CD14-positive monocyte (primary cell): ENCODE results near the gene EGFR. TPM values are rescaled to one million over a fixed set of nuclear protein-coding genes. Genes with fewer than 3 reads are reported as not detected.

Experiments used
- DNase-seq, 3 donors: peaks; one replicate each; pipeline ENCODE4 v3.0.0-alpha.2; 2011 to 2022
- H2AFZ ChIP-seq: 2 replicates; pipeline ENCODE4 v1.6.0; 2012; ENCODE audit warnings: mild to moderate bottlenecking, low read depth, low read length, inconsistent platforms; ENCODE audit not compliant: insufficient read depth, poor library complexity, severe bottlenecking
- H3K27ac ChIP-seq, 2 donors: 1 replicate in 1 of 2; 2 replicates in 1 of 2; pipeline ENCODE4 v1.5.1; 2012 to 2013; ENCODE audit warnings: low read length in 2 of 2, control low read depth in 1 of 2, inconsistent platforms in 1 of 2, low read depth in 1 of 2, mild to moderate bottlenecking in 1 of 2
- H3K27me3 ChIP-seq, 2 donors: one replicate each; pipeline versions ENCODE4 v1.6.0 to v1.6.1; 2011 to 2013; ENCODE audit warnings: low read length in 2 of 2; ENCODE audit not compliant: control insufficient read depth in 2 of 2, insufficient read depth in 2 of 2
- H3K36me3 ChIP-seq, 2 donors: replicated peaks in 1 of 2; 1 replicate in 1 of 2; 2 replicates in 1 of 2; pipeline versions ENCODE4 v1.5.1 to v1.6.1; 2012 to 2013; ENCODE audit warnings: low read length in 2 of 2, control low read depth in 1 of 2, inconsistent platforms in 1 of 2, mild to moderate bottlenecking in 1 of 2; ENCODE audit not compliant: insufficient read depth in 2 of 2, control insufficient read depth in 1 of 2
- H3K4me1 ChIP-seq, 2 donors: 1 replicate in 1 of 2; 2 replicates in 1 of 2; pipeline versions ENCODE4 v1.5.1 to v1.6.1; 2012 to 2013; ENCODE audit warnings: low read length in 2 of 2, control low read depth in 1 of 2, inconsistent platforms in 1 of 2, mild to moderate bottlenecking in 1 of 2, moderate library complexity in 1 of 2; ENCODE audit not compliant: insufficient read depth in 2 of 2, control insufficient read depth in 1 of 2
- H3K4me2 ChIP-seq: replicated peaks from 2 replicates; pipeline ENCODE3; 2012; ENCODE audit warnings: low read length, moderate library complexity, mild to moderate bottlenecking; ENCODE audit not compliant: poor library complexity, severe bottlenecking; ENCODE audit errors: extremely low read depth
- H3K4me3 ChIP-seq, 3 experiments: fragments of 200-600 bp in 1 of 3; sonication (generic) in 1 of 3; replicated peaks in 1 of 3; 1 replicate in 2 of 3; 2 replicates in 1 of 3; pipeline ENCODE4 v1.5.1; 2011 to 2013; ENCODE audit warnings: low read length in 3 of 3, mild to moderate bottlenecking in 3 of 3, control low read depth in 2 of 3, low read depth in 2 of 3, inconsistent platforms in 1 of 3, moderate library complexity in 1 of 3
- H3K79me2 ChIP-seq: 2 replicates; pipeline ENCODE4 v1.6.0; 2012; ENCODE audit warnings: mild to moderate bottlenecking, control low read depth, inconsistent platforms, low read length, moderate library complexity; ENCODE audit not compliant: insufficient read depth
- H3K9ac ChIP-seq: 2 replicates; pipeline ENCODE4 v1.6.0; 2017; ENCODE audit warnings: low read length, mild to moderate bottlenecking; ENCODE audit not compliant: insufficient read depth, poor library complexity, severe bottlenecking
- H3K9me3 ChIP-seq, 2 donors: replicated peaks in 1 of 2; 1 replicate in 1 of 2; 2 replicates in 1 of 2; pipeline versions ENCODE4 v1.5.1 to v1.6.1; 2012 to 2013; ENCODE audit warnings: low read length in 2 of 2, control low read depth in 1 of 2; ENCODE audit not compliant: control insufficient read depth in 1 of 2, insufficient read depth in 1 of 2
- H4K20me1 ChIP-seq: 2 replicates; pipeline ENCODE4 v1.6.0; 2012; ENCODE audit warnings: mild to moderate bottlenecking, low read length, control low read depth, moderate library complexity; ENCODE audit not compliant: insufficient read depth
- H3K27ac Mint-ChIP-seq, 7 donors: one replicate each; pipeline ENCODE4 v1.8.0; 2020; ENCODE audit warnings: mild to moderate bottlenecking in 7 of 7, mixed read lengths in 7 of 7, moderate library complexity in 6 of 7, inconsistent platforms in 2 of 7
- H3K27me3 Mint-ChIP-seq, 3 donors: one replicate each; pipeline ENCODE4 v1.8.0; 2021 to 2022; ENCODE audit warnings: low read depth in 3 of 3, mild to moderate bottlenecking in 3 of 3, mixed read lengths in 3 of 3, moderate library complexity in 3 of 3, inconsistent platforms in 1 of 3
- H3K36me3 Mint-ChIP-seq, 2 donors: one replicate each; pipeline ENCODE4 v1.8.0; 2020; ENCODE audit warnings: mixed read lengths in 2 of 2, inconsistent platforms in 1 of 2, mild to moderate bottlenecking in 1 of 2
- H3K4me1 Mint-ChIP-seq: one replicate; pipeline ENCODE4 v1.8.0; 2020; ENCODE audit warnings: mild to moderate bottlenecking, mixed read lengths
- H3K4me3 Mint-ChIP-seq, 2 donors: one replicate each; pipeline ENCODE4 v1.8.0; 2020; ENCODE audit warnings: mild to moderate bottlenecking in 2 of 2, mixed read lengths in 2 of 2, moderate library complexity in 1 of 2
- H3K9me3 Mint-ChIP-seq, 7 donors: one replicate each; pipeline ENCODE4 v1.8.0; 2020 to 2022; ENCODE audit warnings: mixed read lengths in 7 of 7, mild to moderate bottlenecking in 6 of 7, moderate library complexity in 6 of 7, inconsistent platforms in 2 of 7
- CTCF ChIP-seq: fragments of 200-600 bp; IDR thresholded peaks from one replicate; pipeline ENCODE4 v1.8.0; 2022; ENCODE audit warnings: antibody characterized with exemption, mild to moderate bottlenecking
- WGBS: methylation state at CpG from one replicate; pipeline ENCODE4 v1.1.5; 2013; ENCODE audit warnings: missing lambda C conversion rate; ENCODE audit not compliant: insufficient coverage; 5-methylcytosine and 5-hydroxymethylcytosine counted together
- intact Hi-C, 2 donors: fragments of 100-400 bp; cut with micrococcal nuclease; formaldehyde crosslinking; loops; one replicate each; pipeline versions ENCODE4 v1.15.0 to v1.15.1; 2023
- polyA plus RNA-seq, 3 donors: library from polyadenylated mRNA; depleted of rRNA in 1 of 3; unstranded in 2 of 3; stranded (reverse) in 1 of 3; fragments of 300-500 nt in 2 of 3; fragments of >200 nt in 1 of 3; fragmentation: Illumina TruSeq in 2 of 3; gene quantifications; 1 replicate in 2 of 3; 2 replicates in 1 of 3; pipeline ENCODE4 v1.2.3, GENCODE V29; 2012 to 2021

The EGFR gene
- polyA plus RNA-seq, 3 donors: not detected

- DNase-seq: no peak
- H3K9ac ChIP-seq: no peak overlapping the region
- intact Hi-C loops: no loop called here
- no peak overlapping the region for H3K4me3 ChIP-seq
- H3K4me2 ChIP-seq: no peak overlapping the region
- Mint-ChIP-seq H3K27me3 (peaks cover 18 to 30% (median 21%) of the 10 kb centered on the region in 3 donors), H3K9me3 (peaks cover 0 to 2% (median 0%) of the 10 kb centered on the region in 7 donors), H3K36me3 (no peaks in the 10 kb centered on the region), H3K4me1 (no peaks in the 10 kb centered on the region), H3K27ac (no peak overlapping the region), H3K4me3 (no peak overlapping the region)
- H3K36me3 ChIP-seq: no peaks in the 10 kb centered on the region
- TF ChIP-seq CTCF: no peak
- H3K27ac ChIP-seq: no peak overlapping the region
- H3K4me1 ChIP-seq: no peaks in the 10 kb centered on the region
- 85% methylated on average over 4 of the region's 8 CpGs for WGBS
- no peak overlapping the region for H2AFZ ChIP-seq
- H3K27me3 ChIP-seq: peaks cover 12 to 22% of the 10 kb centered on the region in 2 donors
- H4K20me1 ChIP-seq: no peaks in the 10 kb centered on the region
- H3K79me2 ChIP-seq: no peaks in the 10 kb centered on the region
- peaks cover 0 to 6% of the 10 kb centered on the region in 2 donors for H3K9me3 ChIP-seq
Observed at GRCh38 chr7:55249332-55249731, 230.5 kb downstream of the EGFR start.

- H4K20me1 ChIP-seq: no peaks in the 10 kb centered on the region
- no peaks in the 10 kb centered on the region for H3K79me2 ChIP-seq
- no peaks in the 10 kb centered on the region for H3K36me3 ChIP-seq
- H3K4me2 ChIP-seq: no peak overlapping the region
- H3K27ac ChIP-seq: no peak overlapping the region
- DNase-seq: no peak
- H3K9me3 Mint-ChIP-seq: peaks cover 0 to 4% (median 2%) of the 10 kb centered on the region in 7 donors
- WGBS: 50% methylated on average over 2 of the region's 7 CpGs
- no peak overlapping the region for H3K4me3 ChIP-seq
- H3K27me3 ChIP-seq: peaks cover 15 to 31% of the 10 kb centered on the region in 2 donors
- no peak for TF ChIP-seq CTCF
- peaks cover 0 to 12% of the 10 kb centered on the region in 2 donors for H3K9me3 ChIP-seq
- H3K4me1 Mint-ChIP-seq: peaks cover 5% of the 10 kb centered on the region
- no peak overlapping the region for H3K4me3 Mint-ChIP-seq
- H3K36me3 Mint-ChIP-seq: peaks cover 0 to 2% of the 10 kb centered on the region in 2 donors
- H2AFZ ChIP-seq: no peak overlapping the region
- intact Hi-C loops: loop anchor here in 1 of 2 donors (10.0 kb wide), 1 partner anchor 476 kb away; no protein-coding TSS in a partner anchor
- H3K27me3 Mint-ChIP-seq: peaks cover 24 to 39% (median 28%) of the 10 kb centered on the region in 3 donors
- no peak overlapping the region for H3K27ac Mint-ChIP-seq
- H3K9ac ChIP-seq: no peak overlapping the region
- peaks cover 0 to 9% of the 10 kb centered on the region in 2 donors for H3K4me1 ChIP-seq
Observed at GRCh38 chr7:55250313-55250712, 231.5 kb downstream of the EGFR start.
